ENCODE measurements around the gene ABI3BP. TPM values are rescaled to one million over a fixed set of nuclear protein-coding genes. Genes with fewer than 3 reads are reported as not detected.

The ABI3BP gene
- total RNA-seq, 1 experiment from 2014 or later, result 0.28 TPM

GRCh38 chr3:100850701-100851100 lies 142.5 kb downstream of the ABI3BP start:
- H3K4me3 Mint-ChIP-seq, result no peak overlapping the region
- H3K36me3 Mint-ChIP-seq (ENCODE audit: insufficient read depth in 1 of 3, low read depth in 3 of 3), result no peaks in the 10 kb centered on the region
- H2BK120ac ChIP-seq (ENCODE audit: low read depth, low read length, poor library complexity, severe bottlenecking), result no peak overlapping the region
- H2AFZ ChIP-seq (ENCODE audit: low read length), result no peak overlapping the region
- no peak for DNase-seq
- no peaks in the 10 kb centered on the region for H3K23me2 ChIP-seq (ENCODE audit: insufficient read length, low read depth, low read length, poor library complexity, severe bottlenecking)
- no peaks in the 10 kb centered on the region for H3K9me3 ChIP-seq (ENCODE audit: control insufficient read depth, low read depth, low read length)
- no peaks in the 10 kb centered on the region for H3K27me3 Mint-ChIP-seq (ENCODE audit: low read depth)
- H3K9me3 Mint-ChIP-seq, result no peaks in the 10 kb centered on the region
- H3K4ac ChIP-seq (ENCODE audit: low read depth, low read length), result no peak overlapping the region
- no peak overlapping the region for H3K9ac ChIP-seq (ENCODE audit: extremely low read depth, insufficient read length, low read length)
- H4K8ac ChIP-seq (replicated peaks; ENCODE audit: insufficient read length, low read depth, low read length), result no peak overlapping the region
- no peaks in the 10 kb centered on the region for H3K79me2 ChIP-seq (ENCODE audit: insufficient read depth, low read length)
- no peaks in the 10 kb centered on the region for H3K27me3 ChIP-seq (ENCODE audit: insufficient read depth, low read length)
- no peaks in the 10 kb centered on the region for H3K79me1 ChIP-seq (ENCODE audit: insufficient read depth, low read depth, low read length, poor library complexity, severe bottlenecking)
- no peak overlapping the region for H3T11ph ChIP-seq (ENCODE audit: low read length)
- no peak overlapping the region for H3K18ac ChIP-seq (ENCODE audit: insufficient read length, low read depth, low read length)
- H3K4me1 Mint-ChIP-seq, result no peaks in the 10 kb centered on the region
- no peak overlapping the region for H2BK20ac ChIP-seq (ENCODE audit: low read depth, low read length, poor library complexity, severe bottlenecking)
- H3K23ac ChIP-seq (ENCODE audit: insufficient read length, low read depth, low read length), result no peak overlapping the region
- H3K4me1 ChIP-seq (ENCODE audit: insufficient read depth, low read length), result no peaks in the 10 kb centered on the region
- no peaks in the 10 kb centered on the region for H4K20me1 ChIP-seq (ENCODE audit: control insufficient read depth, insufficient read depth, insufficient read length)
- H2BK5ac ChIP-seq (ENCODE audit: insufficient read length, low read length), result no peak overlapping the region
- no peak overlapping the region for H4K5ac ChIP-seq (ENCODE audit: insufficient read length, low read depth, low read length)
- H3K14ac ChIP-seq (ENCODE audit: insufficient read depth, low read length), result no peak overlapping the region
- no peak overlapping the region for H3K27ac Mint-ChIP-seq
- no peak overlapping the region for H2BK12ac ChIP-seq (ENCODE audit: insufficient read length, low read depth, low read length)
- no peak overlapping the region for H2AK5ac ChIP-seq (ENCODE audit: insufficient read length, low read length)
- H3K27ac ChIP-seq (ENCODE audit: insufficient read length, low read depth, low read length), result no peak overlapping the region
- H2BK15ac ChIP-seq (ENCODE audit: low read depth, low read length), result no peak overlapping the region
- no CpG with 5 or more reads among the region's 2 CpGs for whole genome bisulfite sequencing (ENCODE audit: extremely low coverage, insufficient read length, low lambda C conversion rate)
- H3K56ac ChIP-seq (ENCODE audit: insufficient read length, low read depth, low read length), result no peak overlapping the region
- no peak overlapping the region for H4K91ac ChIP-seq (ENCODE audit: insufficient read length, low read depth, low read length)
- no peak overlapping the region for H3K4me2 ChIP-seq (ENCODE audit: insufficient read depth, insufficient read length, low read length)
- TF ChIP-seq CTCF (conservative IDR thresholded peaks at IDR 0.05), result no peak

Data from H9 (cell line).